Measurements from ENCODE around the gene ZMYND15. TPM values are rescaled to one million over a fixed set of nuclear protein-coding genes. Genes with fewer than 3 reads are reported as not detected.

Gene ZMYND15
- total RNA-seq, 4 donors from 2014 or later = 0.31 to 1.2 (median 0.67) TPM; not detected in 1

DNA sequence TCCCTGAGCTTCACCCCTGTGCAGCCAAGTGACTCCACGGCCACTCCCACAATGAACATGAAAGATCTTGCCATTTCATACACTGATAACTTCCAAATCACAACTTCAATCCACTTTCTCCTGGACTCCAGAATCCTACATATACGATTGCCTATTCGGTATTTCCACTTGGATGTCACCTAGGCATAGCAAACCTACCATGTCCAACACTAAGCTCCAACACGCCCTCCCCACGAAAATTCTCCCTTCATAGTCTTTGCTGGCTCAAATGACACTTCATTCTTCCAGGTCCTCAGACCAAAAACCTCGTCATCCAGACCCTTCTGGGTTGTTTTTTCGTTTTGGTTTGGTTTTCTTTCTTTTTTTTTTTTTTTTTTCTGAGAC is 51.1 kb downstream of the ZMYND15 start:
- Histone ChIP-seq H3K27me3 (peaks cover 6% of the 10 kb centered on the region), H3K4me1 (peaks cover 0 to 44% (median 23%) of the 10 kb centered on the region in 3 donors), H3K36me3 (no peaks in the 10 kb centered on the region), H3K27ac (peak overlapping the region; percentile 71 to 98 (median 96)), H3K9me3 (no peaks in the 10 kb centered on the region), H3K4me3 (peak overlapping the region; percentile 65 to 81)
- no peak for ATAC-seq
- TF ChIP-seq, protein P1, sequence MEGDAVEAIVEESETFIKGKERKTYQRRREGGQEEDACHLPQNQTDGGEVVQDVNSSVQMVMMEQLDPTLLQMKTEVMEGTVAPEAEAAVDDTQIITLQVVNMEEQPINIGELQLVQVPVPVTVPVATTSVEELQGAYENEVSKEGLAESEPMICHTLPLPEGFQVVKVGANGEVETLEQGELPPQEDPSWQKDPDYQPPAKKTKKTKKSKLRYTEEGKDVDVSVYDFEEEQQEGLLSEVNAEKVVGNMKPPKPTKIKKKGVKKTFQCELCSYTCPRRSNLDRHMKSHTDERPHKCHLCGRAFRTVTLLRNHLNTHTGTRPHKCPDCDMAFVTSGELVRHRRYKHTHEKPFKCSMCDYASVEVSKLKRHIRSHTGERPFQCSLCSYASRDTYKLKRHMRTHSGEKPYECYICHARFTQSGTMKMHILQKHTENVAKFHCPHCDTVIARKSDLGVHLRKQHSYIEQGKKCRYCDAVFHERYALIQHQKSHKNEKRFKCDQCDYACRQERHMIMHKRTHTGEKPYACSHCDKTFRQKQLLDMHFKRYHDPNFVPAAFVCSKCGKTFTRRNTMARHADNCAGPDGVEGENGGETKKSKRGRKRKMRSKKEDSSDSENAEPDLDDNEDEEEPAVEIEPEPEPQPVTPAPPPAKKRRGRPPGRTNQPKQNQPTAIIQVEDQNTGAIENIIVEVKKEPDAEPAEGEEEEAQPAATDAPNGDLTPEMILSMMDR (IDR thresholded peaks at IDR 0.05) = no peak
- TF ChIP-seq EP300 (IDR thresholded peaks at IDR 0.05) (no peak), POLR2AphosphoS5 (IDR thresholded peaks at IDR 0.05) (no peak), POLR2A (IDR thresholded peaks at IDR 0.05) (no peak)
- WGBS, 2 donors (ENCODE audit: low coverage in 1 of 2) = 39 to 42% methylated on average over 6 to 7 of the region's 7 CpGs

DNA sequence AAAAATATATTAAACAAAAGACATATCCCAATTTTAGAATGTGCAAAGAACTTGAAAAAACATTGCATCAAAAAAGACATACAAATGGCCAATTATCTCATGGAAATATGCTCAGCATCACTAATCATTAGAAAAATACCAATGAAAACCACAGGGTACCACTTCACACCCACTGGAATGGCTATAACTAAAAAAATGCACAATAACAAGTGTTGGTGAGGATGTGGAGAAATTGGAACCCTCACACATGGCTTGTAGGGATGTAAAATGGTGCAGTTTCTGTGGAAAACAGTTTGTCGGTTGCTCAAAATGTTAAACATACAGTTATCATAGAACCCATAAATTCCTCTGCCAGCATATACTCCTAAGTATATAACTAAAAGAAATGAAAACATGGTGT is 55.5 kb downstream of the ZMYND15 start:
- WGBS, 2 donors (ENCODE audit: low coverage in 1 of 2) = 94% methylated on average over 1 of the region's 1 CpG; no CpG with 5 or more reads in 1 of the 2 donors
- TF ChIP-seq POLR2AphosphoS5 (IDR thresholded peaks at IDR 0.05) (no peak), EP300 (IDR thresholded peaks at IDR 0.05) (no peak), POLR2A (IDR thresholded peaks at IDR 0.05) (no peak)
- TF ChIP-seq, protein P1 (IDR thresholded peaks at IDR 0.05) = no peak
- peak overlapping the region in 3 of 4 donors; percentile 82 to 91 (median 86) for H3K27ac ChIP-seq
- no peaks in the 10 kb centered on the region for H3K27me3 ChIP-seq
- no peak for ATAC-seq
- peaks cover 0 to 23% (median 9%) of the 10 kb centered on the region in 3 donors for H3K4me1 ChIP-seq
- no peak overlapping the region for H3K4me3 ChIP-seq
- H3K36me3 ChIP-seq = peaks cover 0 to 27% of the 10 kb centered on the region in 2 donors
- no peaks in the 10 kb centered on the region for H3K9me3 ChIP-seq

Other genes with a start within 250 kb of the ZMYND15 start
- gene SPNS2, start 241.0 kb upstream of the ZMYND15 start, total RNA-seq = 10 to 100 TPM; 10.4 to 17.4 (median 16.4) TPM
- 10 to 100 TPM; 19.1 to 46.4 (median 40.9) TPM for gene MYBBP1A, start 184.4 kb upstream of the ZMYND15 start, total RNA-seq
- 1 to 10 TPM in 1 of 4 donors, under 1 TPM in 2, not detected in 1; 0.27 to 5.9 (median 0.47) TPM for gene GGT6, start 179.3 kb upstream of the ZMYND15 start, total RNA-seq
- gene SMTNL2, start 155.3 kb upstream of the ZMYND15 start, total RNA-seq = 1 to 10 TPM; 2.0 to 5.2 (median 3.7) TPM
- gene ALOX15, start 98.2 kb upstream of the ZMYND15 start, total RNA-seq = under 1 TPM in 1 of 4 donors, not detected in 3; 0.12 TPM
- 10 to 100 TPM; 23.7 to 53.4 (median 28.5) TPM for gene PELP1, start 35.7 kb upstream of the ZMYND15 start, total RNA-seq
- 10 to 100 TPM; 18.7 to 33.6 (median 28.5) TPM for gene ARRB2, start 29.2 kb upstream of the ZMYND15 start, total RNA-seq
- 10 to 100 TPM; 21.9 to 28.9 (median 22.7) TPM for gene MED11, start 8.4 kb upstream of the ZMYND15 start, total RNA-seq
- gene CXCL16, start 95 bp downstream of the ZMYND15 start, total RNA-seq = 10 to 100 TPM in 2 of 4 donors, 1 to 10 TPM in 2; 5.3 to 11.6 (median 8.3) TPM
- gene TM4SF5, start 32.1 kb downstream of the ZMYND15 start, total RNA-seq = not detected
- 1 to 10 TPM in 2 of 4 donors, not detected in 2; 1.3 to 3.5 TPM for gene VMO1, start 46.5 kb downstream of the ZMYND15 start, total RNA-seq
- not detected for gene GLTPD2, start 49.1 kb downstream of the ZMYND15 start, total RNA-seq
- gene PSMB6, start 56.3 kb downstream of the ZMYND15 start, total RNA-seq = 100 to 1,000 TPM; 184 to 242 (median 187) TPM
- 10 to 100 TPM; 10.2 to 21.3 (median 15.7) TPM for gene PLD2, start 67.3 kb downstream of the ZMYND15 start, total RNA-seq
- gene MINK1, start 93.5 kb downstream of the ZMYND15 start, total RNA-seq = 10 to 100 TPM; 29.3 to 48.6 (median 46.4) TPM
- under 1 TPM; 0.30 to 0.81 (median 0.68) TPM for gene C17orf107, start 159.7 kb downstream of the ZMYND15 start, total RNA-seq
- under 1 TPM in 2 of 4 donors, not detected in 2; 0.23 to 0.67 TPM for gene CHRNE, start 163.3 kb downstream of the ZMYND15 start, total RNA-seq
- under 1 TPM in 1 of 4 donors, not detected in 3; 0.19 TPM for gene GP1BA, start 192.4 kb downstream of the ZMYND15 start, total RNA-seq
- gene SLC25A11, start 200.2 kb downstream of the ZMYND15 start, total RNA-seq = 10 to 100 TPM; 28.7 to 58.9 (median 46.8) TPM
- 10 to 100 TPM; 67.3 to 98.8 (median 85.9) TPM for gene RNF167, start 200.4 kb downstream of the ZMYND15 start, total RNA-seq
- gene PFN1, start 208.7 kb downstream of the ZMYND15 start, total RNA-seq = 1,000 to 10,000 TPM in 2 of 4 donors, 100 to 1,000 TPM in 2; 920 to 1,441 (median 1,060) TPM
- 10 to 100 TPM in 2 of 4 donors, 1 to 10 TPM in 2; 1.5 to 16.2 (median 7.6) TPM for gene ENO3, start 211.3 kb downstream of the ZMYND15 start, total RNA-seq
- 10 to 100 TPM; 35.1 to 77.5 (median 55.2) TPM for gene SPAG7, start 228.0 kb downstream of the ZMYND15 start, total RNA-seq
- gene CAMTA2, start 247.8 kb downstream of the ZMYND15 start, total RNA-seq = 10 to 100 TPM; 16.7 to 50.0 (median 26.1) TPM